GM19467 (cell line): Measurements from ENCODE around the gene TSEN34.
A peak's percentile ranks its signal among the peaks of the same experiment; 100 is the strongest.

ENCODE experiments used
- ATAC-seq: cut with Tn5 transposase; IDR thresholded peaks from one replicate; pipeline ENCODE4 v1.9.1; 2021; ENCODE audit warnings: mild to moderate bottlenecking, moderate library complexity; ENCODE audit not compliant: unreplicated experiment

TSEN34 gene

GRCh38 chr19:54191011-54191810 lies at the start of gene TSEN34:
TSS of gene TSEN34 (plus strand) at chr19:54191308. CDS start at chr19:54191365, 57 bp downstream.
- ATAC-seq = peak; percentile 20

- no peak for ATAC-seq
Observed at GRCh38 chr19:54141356-54141755, 49.8 kb upstream of the TSEN34 start.

GRCh38 chr19:54142166-54142780 lies 48.8 kb upstream of the TSEN34 start:
- no peak for ATAC-seq

- ATAC-seq = no peak
Observed at GRCh38 chr19:54145541-54146158, 45.5 kb upstream of the TSEN34 start.

- no peak for ATAC-seq
Observed at GRCh38 chr19:54147676-54148075, 43.4 kb upstream of the TSEN34 start.

- ATAC-seq = no peak
Observed at GRCh38 chr19:54148158-54148557, 43.0 kb upstream of the TSEN34 start.

- no peak for ATAC-seq
Observed at GRCh38 chr19:54149021-54149812, 41.9 kb upstream of the TSEN34 start.

- no peak for ATAC-seq
Observed at GRCh38 chr19:54151362-54152035, 39.6 kb upstream of the TSEN34 start.

- no peak for ATAC-seq
Observed at GRCh38 chr19:54152267-54152666, 38.8 kb upstream of the TSEN34 start.

- no peak for ATAC-seq
Observed at GRCh38 chr19:54152878-54153524, 38.1 kb upstream of the TSEN34 start.

- ATAC-seq = no peak
Observed at GRCh38 chr19:54153731-54154326, 37.3 kb upstream of the TSEN34 start.

- no peak for ATAC-seq
Observed at GRCh38 chr19:54154603-54155345, 36.3 kb upstream of the TSEN34 start.

- ATAC-seq = no peak
Observed at GRCh38 chr19:54155694-54156093, 35.4 kb upstream of the TSEN34 start.

- ATAC-seq = no peak
Observed at GRCh38 chr19:54156490-54156889, 34.6 kb upstream of the TSEN34 start.

GRCh38 chr19:54156953-54157352 lies 34.2 kb upstream of the TSEN34 start:
- ATAC-seq = no peak

- no peak for ATAC-seq
Observed at GRCh38 chr19:54158812-54159351, 32.2 kb upstream of the TSEN34 start.

- ATAC-seq = peak; percentile 88
Observed at GRCh38 chr19:54159352-54160181, 31.5 kb upstream of the TSEN34 start, which contains the start of gene LENG1. TSS of gene LENG1 (minus strand) at chr19:54159721. CDS start at chr19:54159695, 26 bp downstream.
